Endothelial cell (in vitro differentiated cells): ENCODE data around the gene MYL5. TPM values are rescaled to one million over a fixed set of nuclear protein-coding genes. Genes with fewer than 3 reads are reported as not detected.

Experiments
- DNase-seq: peaks from one replicate; pipeline ENCODE4 v3.0.0; 2021; ENCODE audit warnings: low spot score
- H3K27ac Mint-ChIP-seq: one replicate; pipeline ENCODE4 v1.8.0; 2021; ENCODE audit warnings: mixed read lengths, inconsistent platforms; ENCODE audit not compliant: unreplicated experiment
- H3K27me3 Mint-ChIP-seq: one replicate; pipeline ENCODE4 v1.8.0; 2021; ENCODE audit warnings: mild to moderate bottlenecking, moderate library complexity, mixed read lengths, inconsistent platforms; ENCODE audit not compliant: unreplicated experiment
- H3K36me3 Mint-ChIP-seq: one replicate; pipeline ENCODE4 v1.8.0; 2021; ENCODE audit warnings: mild to moderate bottlenecking, low read depth, mixed read lengths, inconsistent platforms; ENCODE audit not compliant: unreplicated experiment
- H3K4me1 Mint-ChIP-seq: one replicate; pipeline ENCODE4 v1.8.0; 2021; ENCODE audit warnings: mild to moderate bottlenecking, mixed read lengths, inconsistent platforms; ENCODE audit not compliant: unreplicated experiment
- H3K4me3 Mint-ChIP-seq: one replicate; pipeline ENCODE4 v1.8.0; 2021; ENCODE audit warnings: mild to moderate bottlenecking, mixed read lengths, inconsistent platforms; ENCODE audit not compliant: unreplicated experiment
- H3K9me3 Mint-ChIP-seq: one replicate; pipeline ENCODE4 v1.8.0; 2021; ENCODE audit warnings: mixed read lengths, inconsistent platforms; ENCODE audit not compliant: unreplicated experiment
- CTCF ChIP-seq: fragments of 200-600 bp; sonication (generic); IDR thresholded peaks from one replicate; pipeline ENCODE4 v1.5.0; 2021; ENCODE audit warnings: antibody characterized with exemption; ENCODE audit not compliant: unreplicated experiment
- total RNA-seq: library from RNA; stranded (reverse); fragmentation: NEBNext Ultra II Directional; extraction: Animal tissue kit (Norgen Biotek cat#: 25700); gene quantifications from one replicate; pipeline ENCODE4 v1.2.1, GENCODE V29; 2021; ENCODE audit not compliant: unreplicated experiment

The MYL5 gene
- total RNA-seq, 1 donor from 2014 or later = 23.2 TPM

- H3K27me3 Mint-ChIP-seq = peaks cover 10% of the 10 kb centered on the region
- no peaks in the 10 kb centered on the region for H3K36me3 Mint-ChIP-seq
- no peaks in the 10 kb centered on the region for H3K9me3 Mint-ChIP-seq
- peak; percentile 3 for DNase-seq
- H3K27ac Mint-ChIP-seq = no peak overlapping the region
- peaks cover 1% of the 10 kb centered on the region for H3K4me1 Mint-ChIP-seq
- no peak for TF ChIP-seq CTCF
- H3K4me3 Mint-ChIP-seq = no peak overlapping the region
Observed at GRCh38 chr4:678331-679103, 4.2 kb downstream of the MYL5 start.

GRCh38 chr4:679104-679481 lies 4.8 kb downstream of the MYL5 start:
- Mint-ChIP-seq H3K27me3 (peaks cover 11% of the 10 kb centered on the region), H3K36me3 (no peaks in the 10 kb centered on the region), H3K9me3 (no peaks in the 10 kb centered on the region), H3K4me3 (no peak overlapping the region), H3K27ac (no peak overlapping the region), H3K4me1 (peaks cover 2% of the 10 kb centered on the region)
- DNase-seq = no peak
- TF ChIP-seq CTCF = no peak

DNA sequence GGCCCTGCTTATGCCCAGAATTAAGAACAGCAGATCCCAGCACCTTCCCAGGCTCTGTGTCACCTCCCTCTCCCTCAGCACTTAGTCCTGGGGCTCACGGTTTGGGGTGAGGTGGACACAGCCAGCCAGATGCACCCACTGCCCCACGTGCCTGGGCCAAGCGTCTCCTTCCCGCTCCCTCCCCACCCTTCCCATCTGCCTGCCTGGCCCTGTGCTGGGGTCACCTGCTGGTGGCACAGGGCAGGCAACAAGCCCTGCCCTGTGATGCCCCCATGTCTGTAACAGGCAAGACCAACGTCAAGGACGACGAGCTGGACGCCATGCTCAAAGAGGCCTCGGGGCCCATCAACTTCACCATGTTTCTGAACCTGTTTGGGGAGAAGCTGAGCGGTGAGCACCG lies 5.3 kb downstream of the MYL5 start:
- Mint-ChIP-seq H3K4me3 (no peak overlapping the region), H3K36me3 (no peaks in the 10 kb centered on the region), H3K4me1 (peaks cover 2% of the 10 kb centered on the region), H3K27ac (no peak overlapping the region), H3K9me3 (no peaks in the 10 kb centered on the region), H3K27me3 (peaks cover 15% of the 10 kb centered on the region)
- no peak for DNase-seq
- TF ChIP-seq CTCF = no peak

DNA sequence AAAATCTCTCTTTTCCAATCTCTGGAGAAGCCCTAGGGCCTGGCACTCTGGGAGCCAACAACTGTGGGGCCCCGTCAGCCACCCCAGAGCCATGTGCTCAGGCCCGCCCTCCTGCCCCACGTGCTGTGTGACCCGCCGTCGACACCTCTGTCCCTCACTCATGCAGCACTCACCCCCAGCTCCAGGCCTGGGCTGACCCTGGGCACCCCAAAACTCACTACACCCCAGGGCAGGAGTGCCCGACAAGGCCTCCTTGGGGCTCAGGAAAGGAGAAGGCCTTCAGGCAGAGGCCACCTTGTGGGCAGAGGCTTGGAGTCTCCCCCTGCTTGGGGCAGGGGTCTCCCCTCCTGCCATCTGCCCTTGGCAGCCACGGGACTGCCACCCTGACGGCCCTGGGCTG lies 5.7 kb downstream of the MYL5 start:
- Mint-ChIP-seq H3K27ac (peak overlapping the region; percentile 48), H3K9me3 (no peaks in the 10 kb centered on the region), H3K36me3 (peaks cover 2% of the 10 kb centered on the region), H3K27me3 (peaks cover 17% of the 10 kb centered on the region), H3K4me3 (no peak overlapping the region), H3K4me1 (peaks cover 4% of the 10 kb centered on the region)
- no peak for TF ChIP-seq CTCF
- no peak for DNase-seq

GRCh38 chr4:680551-680927 lies 6.2 kb downstream of the MYL5 start:
- Mint-ChIP-seq H3K27me3 (peaks cover 21% of the 10 kb centered on the region), H3K4me3 (no peak overlapping the region), H3K27ac (peak overlapping the region; percentile 48), H3K36me3 (peaks cover 6% of the 10 kb centered on the region), H3K9me3 (no peaks in the 10 kb centered on the region), H3K4me1 (peaks cover 6% of the 10 kb centered on the region)
- TF ChIP-seq CTCF = no peak
- no peak for DNase-seq
